GM19240 (cell line): Measurements from ENCODE around the gene ZNF774.
"Not testable (repeated sequence)": the region's sequence is repeated elsewhere in the genome, so short reads cannot be mapped to it uniquely, and the experiment has no call there.

ENCODE experiments used
- DNase-seq: peaks from one replicate; pipeline ENCODE4 v3.0.0; 2011; ENCODE audit warnings: low spot score; ENCODE audit not compliant: insufficient read length

ZNF774 gene

DNA sequence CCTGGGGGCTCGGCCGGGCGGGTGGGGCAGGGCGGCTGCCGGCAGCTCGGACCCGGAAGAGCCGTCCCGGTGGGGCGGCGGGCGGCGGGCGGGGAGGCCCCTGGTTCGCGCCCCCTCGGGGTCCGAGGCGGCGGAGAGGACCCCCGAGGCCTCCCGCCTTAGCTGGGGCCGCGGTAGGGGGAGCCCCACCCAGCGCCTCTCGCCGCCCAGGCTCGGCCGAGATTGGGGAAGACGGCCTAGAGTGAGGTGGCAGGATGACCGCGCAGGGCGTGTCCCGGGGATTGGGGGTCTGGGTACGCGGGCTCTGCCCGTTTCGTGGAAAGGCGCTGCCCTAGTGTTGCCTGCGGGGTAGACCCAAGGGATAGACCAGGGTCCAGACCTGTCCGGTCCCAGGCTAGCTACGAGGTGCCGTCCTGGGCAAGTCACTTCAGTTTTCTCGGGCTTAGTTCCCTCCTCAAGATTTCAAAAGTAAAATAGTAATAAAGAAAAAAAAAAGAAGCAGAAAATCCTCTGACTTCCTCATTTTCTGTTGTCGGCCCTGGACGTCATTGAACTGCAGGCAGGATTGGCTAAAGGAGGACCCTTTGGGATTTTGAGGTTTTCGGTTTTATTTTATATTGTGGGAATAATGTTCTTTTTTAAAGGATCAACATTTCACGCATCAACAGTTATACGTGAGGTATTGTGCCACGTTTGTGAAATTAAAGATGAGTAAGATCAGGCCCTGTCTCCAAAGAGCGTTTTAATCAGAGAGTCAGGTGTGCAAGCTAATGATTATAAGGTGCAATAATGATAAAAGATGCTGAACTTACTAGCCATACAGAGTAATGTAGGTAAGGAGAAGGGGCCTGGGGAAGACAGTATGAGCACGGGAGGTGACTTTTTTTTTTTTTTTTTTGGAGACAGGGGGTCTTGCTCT lies 36.6 kb downstream of the ZNF774 start:
- no peak for DNase-seq

DNA sequence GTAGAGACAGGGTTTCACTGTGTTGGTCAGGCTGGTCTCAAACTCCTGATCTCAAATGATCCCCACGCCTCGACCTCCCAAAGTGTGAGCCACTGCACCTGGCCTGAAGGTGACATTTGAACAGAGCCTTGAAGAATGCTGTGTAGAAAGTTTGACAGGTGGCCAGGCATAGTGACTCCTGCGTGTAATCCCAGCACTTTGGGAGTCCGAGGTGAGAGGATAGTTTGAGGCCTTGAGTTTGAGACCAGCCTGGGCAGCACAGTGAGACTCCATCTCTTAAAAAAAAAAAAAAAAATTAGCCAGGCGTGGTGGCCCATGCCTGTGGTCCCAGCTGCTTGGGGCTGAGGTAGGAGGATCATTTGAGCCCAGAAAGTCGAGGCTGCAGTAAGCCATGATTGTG lies 37.4 kb downstream of the ZNF774 start:
- DNase-seq: no peak

DNA sequence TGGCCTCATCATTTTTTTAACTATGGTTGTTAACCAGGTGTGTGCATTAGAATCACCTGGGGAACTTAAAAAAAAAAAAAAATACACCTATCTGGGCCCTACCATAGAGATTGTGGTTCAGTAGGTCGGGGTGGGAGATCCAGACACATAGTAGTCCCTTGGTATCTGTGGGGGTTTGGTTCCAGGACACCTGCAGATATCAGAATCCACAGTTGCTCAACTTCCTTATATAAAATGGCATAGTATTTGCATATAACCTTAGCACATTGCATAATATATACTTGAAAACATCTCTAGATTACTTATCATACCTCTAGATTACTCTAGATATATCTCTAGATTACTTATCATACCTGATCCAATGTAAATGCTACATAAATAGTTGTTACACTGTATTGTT lies 41.0 kb downstream of the ZNF774 start:
- no peak for DNase-seq

DNA sequence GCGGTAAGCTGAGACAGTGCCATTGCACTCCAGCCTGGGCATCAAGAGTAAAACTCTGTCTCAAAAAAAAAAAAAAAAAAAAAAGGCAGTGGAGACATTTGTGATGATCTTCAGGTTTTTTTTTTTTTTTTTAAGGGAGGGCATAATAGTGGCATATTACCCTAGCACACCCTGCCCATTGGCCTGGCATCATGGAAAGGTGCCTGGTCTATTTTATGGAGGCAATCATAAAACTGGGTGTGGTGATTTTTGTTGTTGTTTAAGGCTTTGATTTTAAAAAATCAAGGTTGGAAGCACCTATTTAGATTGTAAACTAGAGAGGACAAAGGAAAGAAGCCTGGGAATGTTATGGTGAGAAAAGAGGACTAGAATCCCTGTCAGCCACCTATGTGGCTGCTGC lies 42.0 kb downstream of the ZNF774 start:
- DNase-seq: no peak

DNA sequence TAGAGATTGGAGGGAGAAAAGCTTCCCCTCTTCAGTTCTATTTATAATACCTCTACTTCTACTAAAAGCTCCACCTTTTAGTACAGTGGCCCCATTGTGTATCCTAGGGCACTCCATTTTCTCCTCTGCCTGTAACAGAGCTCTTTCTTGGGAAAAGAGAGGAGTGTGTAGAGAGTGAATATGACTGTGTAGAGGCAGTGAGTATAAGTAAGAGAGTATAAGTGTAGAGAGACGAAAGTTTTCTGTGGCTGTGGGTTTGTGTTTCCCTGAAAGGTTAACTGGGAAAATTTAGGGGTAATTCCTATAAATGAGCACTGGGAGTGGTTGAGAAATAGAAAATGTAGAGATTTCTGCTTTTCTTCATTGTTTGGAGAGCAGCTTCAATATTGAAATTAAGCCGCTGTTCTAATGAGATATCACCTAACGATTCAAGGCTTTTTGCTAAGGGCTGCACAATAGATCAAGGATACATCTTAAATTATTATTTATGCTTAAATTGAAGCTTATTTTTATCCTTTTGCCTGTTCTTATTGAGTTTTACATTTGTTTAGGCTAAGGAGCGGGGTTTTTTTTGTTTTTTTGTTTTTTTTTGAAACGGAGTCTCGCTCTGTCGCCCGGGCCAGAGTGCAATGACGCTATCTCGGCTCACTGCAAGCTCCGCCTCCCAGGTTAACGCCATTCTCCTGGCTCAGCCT lies 42.8 kb downstream of the ZNF774 start:
- DNase-seq: no peak

DNA sequence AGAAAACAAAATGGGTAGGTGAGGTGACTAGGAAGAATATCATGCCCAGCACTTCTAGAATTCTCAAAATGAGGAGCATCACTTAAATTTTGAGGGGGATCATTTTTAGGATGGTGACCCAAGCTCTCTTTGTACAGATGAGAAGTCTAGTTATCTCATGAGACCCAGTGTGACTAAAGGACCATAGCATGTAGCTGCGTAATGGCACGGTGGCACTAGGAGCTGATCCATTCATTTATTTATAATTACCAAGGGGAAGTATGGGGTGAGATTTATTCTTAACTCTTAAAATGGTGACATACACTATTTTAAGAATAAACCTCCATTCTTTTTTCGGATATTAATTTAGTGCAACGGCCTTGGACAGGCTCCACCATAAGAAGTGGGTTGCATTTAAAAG lies 44.2 kb downstream of the ZNF774 start:
- no peak for DNase-seq

DNA sequence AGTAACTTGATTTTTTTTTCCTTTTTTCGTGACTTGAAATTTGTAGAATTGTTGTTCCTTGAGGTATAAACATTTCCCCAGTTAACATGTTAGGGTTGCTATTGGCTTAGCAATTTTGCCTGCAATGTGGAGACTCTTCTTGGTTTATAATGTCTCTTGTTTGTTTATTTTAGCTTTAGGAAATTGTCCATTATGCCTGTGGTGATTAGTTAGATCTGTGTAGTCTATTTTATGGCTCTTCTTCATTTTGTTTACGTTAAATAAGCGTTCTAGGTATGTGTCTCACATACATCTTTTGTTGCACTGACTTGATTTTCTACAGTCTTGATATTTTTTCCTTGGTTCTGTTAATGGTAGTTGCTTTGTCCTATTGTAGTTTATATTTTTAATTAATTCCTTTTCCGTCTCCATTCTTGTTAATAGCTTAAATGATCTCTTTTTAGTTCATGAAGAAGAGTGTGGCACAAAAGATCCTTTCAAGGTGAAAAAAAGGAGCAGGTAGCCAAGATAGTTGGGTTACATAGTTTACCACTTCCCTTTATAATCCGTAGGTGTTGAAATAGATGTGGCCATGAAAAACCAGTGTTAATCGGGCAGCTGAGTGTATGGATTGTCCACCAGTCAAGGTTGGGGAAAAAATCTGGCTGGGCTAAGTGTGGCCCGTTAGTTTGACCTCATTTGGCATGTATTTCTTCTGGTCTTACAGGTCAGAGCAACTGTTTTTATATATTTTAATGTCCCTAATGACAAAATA lies 48.1 kb downstream of the ZNF774 start:
- DNase-seq: no peak

DNA sequence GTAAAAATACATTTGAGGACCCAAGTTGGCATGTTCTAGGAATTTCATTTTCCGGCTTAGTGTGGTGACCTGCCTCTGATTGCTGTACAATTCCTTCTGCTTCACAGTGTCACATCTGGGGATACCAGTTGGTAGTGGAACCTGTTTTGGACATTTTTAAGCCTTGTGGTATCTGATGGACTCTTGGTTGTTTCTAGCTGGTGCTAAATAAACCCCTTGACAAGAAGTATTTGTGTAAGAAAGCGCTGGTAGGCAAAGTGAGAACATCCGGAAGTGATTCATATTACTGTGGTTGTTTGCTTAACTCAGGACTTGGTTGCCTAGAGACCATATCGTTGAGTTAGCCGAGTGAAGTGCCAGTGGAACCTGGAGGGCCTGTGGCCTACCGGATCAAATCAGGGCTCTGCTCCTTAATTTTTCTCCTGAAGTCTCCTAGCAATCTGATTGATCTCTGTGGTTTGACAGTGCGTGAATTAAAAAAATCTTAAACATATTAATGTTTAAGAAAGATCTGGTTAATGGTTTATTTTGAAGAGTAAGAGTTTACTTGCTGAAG lies 48.8 kb downstream of the ZNF774 start:
- DNase-seq: peak; percentile 80

DNA sequence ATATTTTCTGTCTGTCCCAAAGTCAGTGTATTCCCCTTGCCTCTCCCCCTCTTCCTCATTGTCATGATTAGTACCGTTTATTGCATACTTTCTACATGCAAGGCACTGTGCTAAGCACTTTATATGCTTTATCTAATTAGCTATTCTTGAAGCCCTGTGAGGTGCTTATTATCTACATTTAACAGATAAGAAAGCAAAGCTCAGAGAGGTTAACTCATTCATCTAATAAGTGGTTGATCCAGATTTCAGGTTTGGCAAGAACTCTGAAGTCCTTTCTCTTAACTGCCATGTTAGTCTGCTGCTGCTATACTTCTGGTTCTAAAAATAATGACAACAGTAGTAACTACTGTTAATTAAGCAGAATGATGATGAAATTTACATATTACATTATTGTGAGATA lies 49.4 kb downstream of the ZNF774 start:
- DNase-seq: no peak

DNA sequence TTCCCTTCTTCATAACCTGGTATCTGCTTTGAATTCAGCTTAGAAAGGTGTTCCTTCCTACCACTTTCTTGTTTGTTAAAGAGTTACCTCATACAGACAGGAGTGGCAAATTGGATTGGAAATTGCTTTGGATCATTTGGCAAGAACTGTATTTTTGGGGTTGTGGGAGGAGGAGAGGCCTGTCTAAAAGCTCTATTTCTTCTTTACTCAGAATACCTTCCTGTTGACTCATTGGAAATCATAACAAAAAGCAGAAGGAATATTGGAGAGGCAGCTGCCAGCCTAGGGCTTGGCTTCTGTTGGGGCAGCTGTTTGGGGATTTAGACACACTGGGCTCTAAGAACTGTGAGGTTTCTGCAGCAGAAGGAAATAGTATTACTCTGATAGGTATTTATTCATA lies 50.1 kb downstream of the ZNF774 start:
- DNase-seq: no peak

DNA sequence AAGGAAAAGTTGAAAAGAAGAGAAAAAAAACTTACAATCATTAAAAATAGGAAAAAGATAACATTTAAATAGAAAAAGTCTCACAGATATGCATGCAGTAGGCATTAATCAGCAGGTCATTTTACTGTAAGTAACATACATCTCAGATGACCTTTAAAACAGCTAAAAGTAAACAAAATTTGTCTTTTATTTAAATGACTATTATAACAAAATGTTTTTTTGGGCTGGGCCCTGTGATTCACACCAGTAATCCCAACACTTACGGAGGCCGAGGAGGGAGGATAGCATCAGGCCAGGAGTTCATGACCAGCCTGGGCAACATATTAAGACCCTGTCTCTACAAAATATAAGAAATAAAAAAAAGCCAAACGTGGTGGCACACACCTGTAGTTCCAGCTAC lies 50.7 kb downstream of the ZNF774 start:
- no peak for DNase-seq

DNA sequence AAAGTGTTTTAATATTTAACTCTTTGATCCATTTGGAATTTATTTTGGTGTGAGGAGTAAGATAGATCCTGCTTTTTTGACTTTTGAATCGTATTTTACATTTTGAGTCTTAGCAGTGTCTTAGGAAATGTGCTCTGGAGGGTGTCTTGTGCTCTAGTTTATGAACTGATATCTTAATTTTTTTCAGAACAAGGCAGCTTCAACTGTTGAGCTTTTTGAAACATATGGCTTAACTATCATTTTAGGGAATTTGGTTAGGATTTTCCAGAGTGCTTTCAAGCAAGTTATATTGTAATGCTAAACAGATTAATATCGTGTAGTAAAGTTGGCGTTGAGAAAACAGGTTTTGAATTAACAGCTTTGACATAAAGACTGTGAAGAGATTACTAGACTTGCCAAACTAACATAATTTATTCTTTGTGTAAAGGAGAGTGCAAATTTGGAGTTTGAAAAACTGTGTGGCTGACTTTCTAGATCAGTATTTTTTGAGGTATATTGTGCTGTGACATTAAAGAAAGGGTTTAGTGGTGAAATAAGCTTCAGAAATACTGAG lies 53.0 kb downstream of the ZNF774 start:
- no peak for DNase-seq

DNA sequence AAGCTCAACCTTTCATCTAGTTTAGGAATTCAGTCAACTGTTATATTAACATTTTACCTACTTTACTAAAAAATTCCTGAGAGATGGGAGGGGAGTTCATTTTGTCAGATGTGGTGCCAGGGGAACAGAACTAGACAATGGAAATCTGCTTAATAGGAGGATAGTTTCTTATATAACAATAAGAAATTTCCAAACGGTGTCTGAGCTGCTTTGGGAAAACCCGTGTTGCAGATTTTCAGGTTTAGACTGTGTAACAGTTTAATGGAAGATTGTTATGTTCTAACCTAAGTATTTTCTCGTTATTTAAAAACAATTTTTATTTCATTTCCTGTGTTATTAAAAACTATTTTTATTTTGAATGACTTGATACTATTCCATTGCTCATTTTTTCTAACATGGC lies 55.3 kb downstream of the ZNF774 start:
- DNase-seq: no peak

DNA sequence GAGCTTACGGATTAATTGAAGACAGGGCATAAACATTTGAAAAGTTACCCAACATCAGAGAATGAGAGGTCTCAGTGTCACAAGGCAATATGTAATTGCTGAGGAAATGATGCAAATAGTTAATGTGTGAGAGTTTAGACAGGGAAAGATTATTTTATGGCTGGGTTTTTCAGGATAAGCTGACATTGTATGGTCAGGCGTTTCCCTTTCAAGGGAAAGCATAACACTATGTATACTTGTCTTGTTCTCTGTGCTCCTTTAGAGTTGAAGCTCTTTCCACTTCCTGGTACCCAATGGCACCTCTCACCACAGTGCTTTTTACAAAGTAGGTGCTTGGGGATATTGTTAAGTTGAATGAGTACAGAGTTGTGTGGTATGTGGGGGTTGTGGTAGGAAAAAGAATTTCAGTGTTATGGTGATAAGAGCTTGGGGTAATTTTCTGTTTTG lies 55.8 kb downstream of the ZNF774 start:
- DNase-seq: no peak

DNA sequence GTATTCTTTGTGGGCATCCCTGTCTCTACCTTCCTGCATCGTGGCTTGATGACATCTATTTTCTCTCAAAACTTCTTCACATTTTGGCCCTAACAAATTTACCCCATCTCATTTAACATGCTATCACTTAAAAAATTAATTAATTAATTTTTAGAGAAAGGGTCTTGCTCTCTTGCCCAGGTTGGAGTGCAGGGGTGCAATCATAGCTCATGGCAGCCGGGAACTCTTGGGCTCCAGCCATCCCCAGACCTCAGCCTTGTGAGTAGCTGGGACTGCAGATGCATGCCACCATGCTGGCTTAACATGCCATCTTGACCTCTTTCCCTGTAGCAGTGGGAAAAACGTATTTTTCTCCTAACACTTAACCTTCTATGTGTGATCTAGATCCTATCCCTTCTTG lies 56.6 kb downstream of the ZNF774 start:
- no peak for DNase-seq

DNA sequence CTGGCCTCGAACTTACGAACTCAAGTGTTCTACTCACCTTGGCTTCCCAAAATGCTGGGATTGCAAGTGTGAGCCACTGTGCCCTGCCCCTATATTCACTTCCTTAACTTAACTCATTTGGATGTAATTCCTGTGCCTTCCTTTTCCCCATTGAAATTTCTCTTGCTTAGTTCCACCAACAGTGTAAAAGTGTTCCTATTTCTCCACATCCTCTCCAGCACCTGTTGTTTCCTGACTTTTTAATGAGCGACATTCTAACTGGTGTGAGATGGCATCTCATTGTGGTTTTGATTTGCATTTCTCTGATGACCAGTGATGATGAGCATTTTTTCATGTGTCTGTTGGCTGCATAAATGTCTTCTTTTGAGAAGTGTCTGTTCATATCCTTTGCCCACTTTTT lies 57.5 kb downstream of the ZNF774 start:
- DNase-seq: not testable (repeated sequence)

DNA sequence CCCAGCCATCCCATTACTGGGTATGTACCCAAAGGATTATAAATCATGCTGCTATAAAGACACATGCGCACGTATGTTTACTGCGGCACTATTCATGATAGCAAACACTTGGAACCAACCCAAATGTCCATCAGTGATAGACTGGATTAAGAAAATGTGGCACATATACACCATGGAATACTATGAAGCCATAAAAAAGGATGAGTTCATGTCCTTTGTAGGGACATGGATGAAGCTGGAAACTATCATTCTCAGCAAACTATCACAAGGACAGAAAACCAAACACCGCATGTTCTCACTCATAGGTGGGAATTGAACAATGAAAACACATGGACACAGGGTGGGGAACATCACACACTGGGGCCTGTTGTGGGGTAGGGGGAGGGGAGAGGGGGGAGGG lies 58.2 kb downstream of the ZNF774 start:
- DNase-seq: not testable (repeated sequence)

DNA sequence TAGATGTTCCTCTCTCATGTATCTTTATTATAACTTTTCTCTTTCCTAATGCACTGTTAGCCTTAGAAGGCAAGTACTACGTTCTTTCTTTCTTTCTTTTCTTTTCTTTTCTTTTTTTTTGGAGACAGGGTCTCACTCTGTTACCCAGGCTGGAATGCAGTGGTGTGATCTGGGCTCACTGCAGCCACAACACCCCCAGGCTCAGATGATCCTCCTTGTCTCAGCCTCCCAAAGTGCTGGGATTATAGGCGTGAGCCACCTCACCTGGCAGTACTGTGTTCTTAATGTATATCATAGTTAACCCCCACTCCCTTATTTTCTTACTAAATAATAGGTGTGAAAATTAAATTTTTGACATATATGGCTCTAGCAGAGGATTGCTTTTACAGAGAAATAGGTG lies 59.1 kb downstream of the ZNF774 start:
- no peak for DNase-seq
